Mononuclear cell (primary cell): Measurements from ENCODE around the gene IRX5. TPM values are rescaled to one million over a fixed set of nuclear protein-coding genes. Genes with fewer than 3 reads are reported as not detected.

Experiments used
- H3K27me3 ChIP-seq: 2 replicates; pipeline ENCODE4 v1.6.0; 2011; ENCODE audit warnings: low read length, control low read depth; ENCODE audit not compliant: insufficient read depth
- H3K4me1 ChIP-seq: 2 replicates; pipeline ENCODE4 v1.5.1; 2011; ENCODE audit warnings: mild to moderate bottlenecking, low read length, control low read depth; ENCODE audit not compliant: insufficient read depth
- H3K4me3 ChIP-seq: 2 replicates; pipeline ENCODE4 v1.5.1; 2011; ENCODE audit warnings: mild to moderate bottlenecking, low read length, moderate library complexity
- H3K9me3 ChIP-seq: 2 replicates; pipeline ENCODE4 v1.5.1; 2011; ENCODE audit warnings: low read depth, mild to moderate bottlenecking, control low read depth, low read length
- total RNA-seq: library from RNA; depleted of rRNA; stranded (reverse); fragments of >200 nt; gene quantifications from one replicate; pipeline ENCODE4 v1.2.3, GENCODE V29; 2012

Gene IRX5
- total RNA-seq, 1 donor, result 0.21 TPM

DNA sequence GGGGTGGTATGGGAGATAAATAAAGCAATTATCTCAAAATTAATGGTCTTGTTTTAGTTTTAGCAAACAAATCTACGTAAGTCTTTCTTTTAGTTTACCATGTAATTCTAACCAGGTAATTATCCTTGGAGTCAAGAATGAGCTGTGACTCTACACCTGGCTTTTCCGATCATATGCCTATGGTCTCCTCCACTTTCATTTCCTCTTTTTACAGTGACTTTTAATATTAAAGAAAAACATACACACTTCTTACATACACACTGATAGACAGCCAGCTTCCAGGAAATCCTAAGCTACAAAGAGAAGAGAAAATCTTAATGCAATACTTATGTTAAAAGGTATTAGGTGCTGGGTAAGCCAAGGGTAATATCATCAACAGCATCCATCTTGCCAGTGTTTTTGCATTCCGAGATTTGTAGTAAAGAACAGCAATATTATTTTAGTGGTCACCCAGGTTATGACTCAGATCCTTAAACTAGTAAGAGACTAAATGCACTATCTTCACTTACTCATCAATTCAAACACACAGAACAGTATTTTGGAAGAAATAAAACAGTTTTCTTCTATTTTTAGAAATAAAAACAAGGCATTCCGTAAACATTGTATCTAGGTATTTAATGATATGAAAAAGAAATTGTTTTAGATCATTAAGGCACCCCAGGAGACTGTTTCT, 4.4 kb upstream of the IRX5 start:
- Histone ChIP-seq H3K27me3 (peaks cover 68% of the 10 kb centered on the region), H3K4me1 (peaks cover 21% of the 10 kb centered on the region), H3K9me3 (no peaks in the 10 kb centered on the region), H3K4me3 (no peak overlapping the region)

DNA sequence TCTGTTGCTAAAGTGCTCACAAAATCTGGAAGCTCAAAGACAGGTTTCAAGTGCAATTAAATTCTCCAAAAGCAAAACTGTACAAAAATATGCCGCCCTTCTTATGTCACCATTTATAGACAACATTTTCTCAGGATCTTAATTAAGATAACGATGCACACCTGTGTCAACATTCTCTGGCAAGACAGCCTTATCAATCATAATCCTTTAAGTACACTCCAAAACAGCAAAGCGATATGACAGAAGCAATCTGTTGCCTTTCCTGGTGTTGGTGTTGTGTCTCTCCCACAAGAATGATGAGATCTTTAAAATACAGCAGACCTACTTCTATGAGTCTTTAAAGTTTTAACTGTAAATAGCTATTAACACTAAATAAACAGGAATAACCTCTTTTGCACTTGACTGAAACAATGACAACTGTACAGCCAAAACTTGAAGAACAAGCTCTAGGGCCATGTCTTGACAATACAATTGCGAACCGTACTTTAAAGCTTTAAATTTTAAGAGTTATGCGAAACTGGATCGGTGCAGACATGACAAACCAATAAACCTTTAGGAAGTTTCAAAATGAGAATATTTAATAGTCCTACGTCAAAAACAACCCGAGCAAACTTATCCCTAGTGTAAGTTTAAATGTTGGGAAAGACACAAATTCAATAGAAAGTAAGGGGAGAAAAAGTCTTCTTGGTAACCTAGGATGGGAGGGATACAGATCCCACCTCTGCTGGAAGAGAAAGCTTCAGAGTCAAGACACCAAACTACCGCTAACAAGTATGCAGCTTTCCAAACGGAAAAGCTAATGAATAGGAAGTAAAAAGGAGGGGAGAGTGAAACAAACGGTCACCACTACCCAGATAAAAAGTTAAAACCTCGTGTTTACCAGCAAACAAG, 3.3 kb upstream of the IRX5 start:
- H3K9me3 ChIP-seq, result no peaks in the 10 kb centered on the region
- peaks cover 70% of the 10 kb centered on the region for H3K27me3 ChIP-seq
- no peak overlapping the region for H3K4me3 ChIP-seq
- peaks cover 30% of the 10 kb centered on the region for H3K4me1 ChIP-seq

DNA sequence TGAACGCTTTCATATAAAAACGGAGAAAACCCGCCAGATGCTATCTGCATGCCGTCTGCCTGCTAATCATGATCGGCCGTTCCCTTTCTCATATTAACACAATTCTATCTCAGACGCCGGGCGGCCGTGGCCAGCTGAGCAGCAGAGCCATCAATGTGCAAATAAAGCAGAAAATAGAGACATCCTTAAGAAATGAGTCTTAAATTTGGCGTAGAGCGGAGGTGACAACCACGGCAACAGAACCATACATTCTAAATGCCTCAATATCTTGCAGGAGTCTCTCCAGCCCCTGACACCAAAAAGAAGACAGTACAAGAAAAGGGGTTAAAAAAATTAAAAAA, 2.7 kb upstream of the IRX5 start:
- H3K27me3 ChIP-seq, result peaks cover 71% of the 10 kb centered on the region
- peaks cover 30% of the 10 kb centered on the region for H3K4me1 ChIP-seq
- H3K4me3 ChIP-seq, result no peak overlapping the region
- no peaks in the 10 kb centered on the region for H3K9me3 ChIP-seq

DNA sequence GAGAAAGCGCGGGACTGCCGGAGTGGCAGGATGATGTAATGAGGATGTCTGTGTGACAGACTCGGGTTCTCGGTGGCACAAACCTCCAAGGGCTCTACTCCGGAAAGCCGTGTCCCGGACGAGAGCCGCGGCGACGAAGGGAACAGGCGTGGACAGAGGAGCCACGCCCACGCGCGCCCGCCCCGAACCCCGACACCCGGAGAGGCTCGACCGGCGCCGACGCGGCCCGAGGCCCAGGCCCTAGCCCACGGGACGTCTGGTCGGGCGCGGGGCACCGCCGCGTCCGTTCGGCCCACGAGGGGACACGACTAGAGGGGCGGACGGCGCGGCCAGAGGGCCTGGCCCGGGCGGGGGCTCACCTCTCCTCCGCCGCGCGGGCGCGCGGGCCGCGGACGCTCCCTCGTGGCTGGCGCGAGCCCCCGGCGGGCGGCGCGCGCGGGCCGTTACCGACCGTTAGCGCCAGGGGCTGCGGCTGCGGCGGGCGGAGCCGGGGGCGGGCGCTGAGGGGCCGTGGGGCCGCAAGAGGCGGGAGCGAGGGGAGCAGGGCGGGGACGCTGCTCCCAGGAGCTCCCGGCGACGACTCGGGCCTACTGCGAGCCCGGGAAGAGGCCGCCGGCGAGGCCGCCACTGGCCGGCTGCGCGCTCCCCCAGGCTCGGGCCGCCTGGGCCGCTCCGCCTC, 2.1 kb upstream of the IRX5 start:
- peaks cover 69% of the 10 kb centered on the region for H3K27me3 ChIP-seq
- H3K9me3 ChIP-seq, result no peaks in the 10 kb centered on the region
- peaks cover 30% of the 10 kb centered on the region for H3K4me1 ChIP-seq
- peak overlapping the region; percentile 39 for H3K4me3 ChIP-seq

DNA sequence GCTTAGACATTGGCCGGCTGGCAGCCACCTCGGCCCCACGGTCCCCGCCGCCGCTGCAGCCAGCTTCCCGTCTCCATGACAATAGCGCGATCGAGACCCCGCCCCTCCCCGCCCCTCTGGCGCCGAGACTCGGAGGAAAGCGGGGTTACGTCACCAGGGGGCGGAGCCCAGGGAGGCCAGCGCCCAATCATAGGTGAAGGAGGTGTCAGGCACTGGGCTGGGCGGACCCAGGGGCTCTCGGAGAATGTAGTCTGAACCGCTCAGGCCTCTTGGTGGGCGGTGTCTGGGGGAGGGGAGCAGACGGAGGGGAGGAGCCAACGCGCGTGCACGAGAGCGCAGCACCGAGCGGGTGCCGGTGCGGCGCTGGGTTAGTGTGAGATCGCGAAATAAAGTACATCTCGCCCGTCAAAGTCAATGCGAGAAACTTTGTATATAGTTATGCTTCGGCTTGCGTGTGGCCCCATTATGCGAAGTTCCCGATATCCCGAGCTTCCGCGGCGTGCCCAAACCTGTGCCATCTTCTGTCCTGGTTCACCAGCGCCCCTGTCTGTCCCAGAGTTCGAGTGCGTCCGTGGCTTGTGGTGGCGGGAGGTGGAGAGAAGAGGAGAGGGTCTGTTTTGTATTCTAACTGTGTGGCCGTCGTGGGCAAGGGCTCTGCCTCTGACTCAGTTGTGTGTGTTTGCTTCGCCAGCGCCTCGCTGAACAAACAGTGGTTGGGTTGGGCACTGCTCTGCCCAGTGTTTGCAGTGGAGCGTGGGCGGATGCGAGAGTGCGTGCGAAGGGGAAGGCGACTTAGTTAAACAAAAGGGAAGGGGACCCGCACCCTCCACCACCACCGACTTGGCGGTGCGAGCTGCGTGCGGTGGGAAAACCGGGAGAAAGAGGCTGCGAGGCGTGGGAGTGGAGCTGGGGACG, 1.3 kb upstream of the IRX5 start:
- Histone ChIP-seq H3K4me1 (peaks cover 30% of the 10 kb centered on the region), H3K4me3 (peak overlapping the region; percentile 39), H3K27me3 (peaks cover 74% of the 10 kb centered on the region), H3K9me3 (no peaks in the 10 kb centered on the region)

DNA sequence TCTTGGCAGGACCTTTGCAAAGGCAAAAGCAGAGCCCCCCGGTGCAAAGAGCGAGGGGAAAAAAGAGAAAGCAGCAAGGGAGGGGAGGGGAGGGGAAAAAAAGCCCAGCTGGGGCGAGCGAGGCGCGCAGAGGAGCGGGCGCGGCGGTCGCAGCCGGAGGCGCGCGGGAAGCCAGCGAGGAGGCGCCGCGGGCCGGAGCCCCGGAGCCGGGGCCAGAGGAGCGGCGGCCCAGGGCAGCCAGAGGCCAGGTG, 129 bp downstream of the IRX5 start:
- Histone ChIP-seq H3K4me3 (peak overlapping the region; percentile 34), H3K4me1 (peaks cover 30% of the 10 kb centered on the region), H3K27me3 (peaks cover 75% of the 10 kb centered on the region), H3K9me3 (no peaks in the 10 kb centered on the region)

DNA sequence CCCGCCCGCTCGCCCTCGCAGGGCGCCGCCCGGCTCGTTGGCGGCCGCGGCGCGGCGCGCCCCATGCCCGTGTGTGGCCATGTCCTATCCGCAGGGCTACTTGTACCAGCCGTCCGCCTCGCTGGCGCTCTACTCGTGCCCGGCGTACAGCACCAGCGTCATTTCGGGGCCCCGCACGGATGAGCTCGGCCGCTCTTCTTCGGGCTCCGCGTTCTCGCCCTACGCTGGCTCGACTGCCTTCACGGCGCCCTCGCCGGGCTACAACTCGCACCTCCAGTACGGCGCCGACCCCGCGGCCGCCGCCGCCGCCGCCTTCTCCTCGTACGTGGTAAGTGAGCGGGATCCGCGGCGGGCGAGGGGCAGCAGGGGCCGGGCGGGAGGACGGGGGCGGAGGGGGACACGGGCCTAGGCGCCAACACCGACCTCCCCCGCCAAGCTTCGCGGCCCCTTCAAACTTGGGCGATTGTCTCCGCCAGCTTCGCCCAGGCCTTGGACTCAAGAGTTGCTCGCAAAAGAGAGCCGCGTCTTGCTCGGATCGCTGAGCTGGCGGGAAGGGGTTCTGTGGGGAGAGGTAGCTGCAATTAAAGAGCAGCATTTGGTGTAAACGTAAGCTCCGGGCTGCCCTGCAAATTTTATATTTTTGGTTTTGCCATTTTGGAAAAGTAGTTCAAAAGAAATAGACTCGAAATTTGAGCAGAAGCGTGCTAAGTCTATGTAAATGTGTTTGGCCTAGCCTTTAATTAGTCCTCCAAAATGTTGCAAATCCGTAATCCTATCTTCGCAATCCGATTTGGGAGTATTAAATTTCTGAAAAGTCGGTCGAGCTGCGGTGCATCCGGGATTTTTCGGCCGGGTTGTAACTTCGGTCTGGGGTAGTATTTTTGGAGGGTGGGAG, 702 bp downstream of the IRX5 start:
- H3K4me3 ChIP-seq, result peak overlapping the region; percentile 34
- H3K27me3 ChIP-seq, result peaks cover 75% of the 10 kb centered on the region
- H3K9me3 ChIP-seq, result no peaks in the 10 kb centered on the region
- peaks cover 30% of the 10 kb centered on the region for H3K4me1 ChIP-seq

DNA sequence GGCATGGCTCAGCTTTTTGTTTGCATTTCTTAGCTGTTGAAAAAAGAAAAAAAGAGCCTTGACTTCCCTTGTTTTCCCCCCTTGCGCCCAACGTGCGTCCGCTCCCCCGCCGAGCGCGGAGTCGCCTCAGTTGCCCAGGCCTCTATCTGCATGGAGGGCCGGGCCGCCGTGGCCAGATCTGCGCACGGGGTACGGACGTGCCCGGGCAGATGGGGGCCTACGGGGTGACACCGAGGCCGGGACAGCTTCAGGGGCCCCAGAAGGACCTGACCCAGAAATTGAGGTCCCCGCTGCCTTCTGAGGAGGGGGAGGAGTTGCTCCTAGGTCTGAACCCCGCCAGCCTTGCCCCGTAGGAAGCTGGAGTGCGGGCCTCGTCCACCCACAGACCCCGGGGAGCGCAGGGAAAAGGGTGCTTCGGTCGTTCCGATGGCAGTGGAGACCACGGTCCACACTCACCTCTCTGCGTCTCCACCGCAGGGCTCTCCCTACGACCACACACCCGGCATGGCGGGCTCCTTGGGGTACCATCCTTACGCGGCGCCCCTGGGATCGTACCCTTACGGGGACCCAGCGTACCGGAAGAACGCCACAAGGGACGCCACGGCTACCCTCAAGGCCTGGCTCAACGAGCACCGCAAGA, 1.5 kb downstream of the IRX5 start:
- Histone ChIP-seq H3K27me3 (peaks cover 75% of the 10 kb centered on the region), H3K4me1 (peaks cover 33% of the 10 kb centered on the region), H3K4me3 (no peak overlapping the region), H3K9me3 (no peaks in the 10 kb centered on the region)

DNA sequence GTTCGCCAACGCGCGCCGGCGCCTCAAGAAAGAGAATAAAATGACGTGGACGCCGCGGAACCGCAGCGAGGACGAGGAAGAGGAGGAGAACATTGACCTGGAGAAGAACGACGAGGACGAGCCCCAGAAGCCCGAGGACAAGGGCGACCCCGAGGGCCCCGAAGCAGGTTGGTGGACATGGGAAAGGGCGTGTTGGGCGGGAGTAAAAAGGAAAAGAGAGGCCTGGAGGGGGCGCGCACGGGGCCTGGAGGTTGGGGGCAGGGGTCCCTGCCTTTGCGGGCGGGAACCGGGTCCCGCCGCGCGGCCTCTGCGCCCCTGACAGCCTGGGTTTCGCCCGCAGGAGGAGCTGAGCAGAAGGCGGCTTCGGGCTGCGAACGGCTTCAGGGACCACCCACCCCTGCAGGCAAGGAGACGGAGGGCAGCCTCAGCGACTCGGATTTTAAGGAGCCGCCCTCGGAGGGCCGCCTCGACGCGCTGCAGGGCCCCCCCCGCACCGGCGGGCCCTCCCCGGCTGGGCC, 2.1 kb downstream of the IRX5 start:
- Histone ChIP-seq H3K27me3 (peaks cover 75% of the 10 kb centered on the region), H3K4me1 (peaks cover 36% of the 10 kb centered on the region), H3K9me3 (no peaks in the 10 kb centered on the region), H3K4me3 (no peak overlapping the region)

DNA sequence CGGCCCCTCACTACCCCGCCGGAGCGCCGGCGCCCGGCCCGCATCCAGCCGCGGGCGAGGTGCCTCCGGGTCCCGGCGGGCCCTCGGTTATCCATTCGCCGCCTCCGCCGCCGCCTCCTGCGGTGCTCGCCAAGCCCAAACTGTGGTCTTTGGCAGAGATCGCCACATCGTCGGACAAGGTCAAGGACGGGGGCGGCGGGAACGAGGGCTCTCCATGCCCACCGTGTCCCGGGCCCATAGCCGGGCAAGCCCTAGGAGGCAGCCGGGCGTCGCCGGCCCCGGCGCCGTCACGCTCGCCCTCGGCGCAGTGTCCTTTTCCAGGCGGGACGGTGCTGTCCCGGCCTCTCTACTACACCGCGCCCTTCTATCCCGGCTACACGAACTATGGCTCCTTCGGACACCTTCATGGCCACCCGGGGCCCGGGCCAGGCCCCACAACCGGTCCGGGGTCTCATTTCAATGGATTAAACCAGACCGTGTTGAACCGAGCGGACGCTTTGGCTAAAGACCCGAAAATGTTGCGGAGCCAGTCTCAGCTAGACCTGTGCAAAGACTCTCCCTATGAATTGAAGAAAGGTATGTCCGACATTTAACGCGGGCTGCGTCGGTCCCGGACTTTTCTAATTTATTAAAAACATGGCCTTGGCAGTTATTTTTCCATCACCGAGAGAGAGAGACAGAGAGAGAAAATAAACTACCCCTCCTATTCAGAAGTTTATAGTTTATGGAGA, 2.8 kb downstream of the IRX5 start:
- H3K27me3 ChIP-seq, result peaks cover 78% of the 10 kb centered on the region
- H3K9me3 ChIP-seq, result no peaks in the 10 kb centered on the region
- H3K4me1 ChIP-seq, result peaks cover 39% of the 10 kb centered on the region
- no peak overlapping the region for H3K4me3 ChIP-seq

DNA sequence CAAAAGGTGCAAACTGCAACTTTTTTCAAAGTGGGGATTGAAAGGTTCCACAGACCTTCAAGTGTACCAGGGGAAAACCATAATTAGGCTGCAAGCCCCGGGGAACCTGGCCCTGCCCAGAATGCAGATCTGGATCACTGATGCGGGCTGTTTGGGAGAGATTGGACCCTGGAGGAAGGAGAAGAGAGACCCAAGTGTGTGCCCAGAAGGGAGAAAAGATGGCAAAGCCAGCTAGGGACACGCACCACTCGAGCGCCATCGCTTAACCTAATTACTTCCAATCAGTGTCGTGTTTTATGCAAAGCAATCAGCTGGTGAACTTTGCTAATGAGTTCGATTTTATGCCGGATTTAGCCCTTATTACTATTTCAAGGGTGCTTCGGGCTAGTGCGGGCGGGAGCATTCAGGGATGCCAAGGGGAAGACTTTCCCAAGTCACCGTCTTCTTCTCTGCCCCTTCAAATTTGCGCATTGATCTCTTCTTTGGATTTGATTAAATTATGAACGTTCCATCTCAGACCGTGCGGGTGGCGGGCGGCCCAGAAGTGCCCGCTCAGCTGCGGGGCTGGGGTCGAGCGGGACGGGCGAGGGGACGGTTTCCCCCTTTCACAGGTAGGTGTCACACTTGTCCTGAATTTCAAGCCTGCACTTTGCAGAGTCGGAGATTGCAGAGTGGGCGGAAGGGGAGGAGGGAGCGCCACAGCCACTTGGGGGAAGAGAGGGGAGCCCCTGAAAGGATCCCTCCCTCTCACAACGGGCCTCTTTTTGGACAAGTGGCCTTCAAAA, 4.0 kb downstream of the IRX5 start:
- Histone ChIP-seq H3K9me3 (no peaks in the 10 kb centered on the region), H3K4me1 (peaks cover 37% of the 10 kb centered on the region), H3K27me3 (peaks cover 88% of the 10 kb centered on the region), H3K4me3 (no peak overlapping the region)

DNA sequence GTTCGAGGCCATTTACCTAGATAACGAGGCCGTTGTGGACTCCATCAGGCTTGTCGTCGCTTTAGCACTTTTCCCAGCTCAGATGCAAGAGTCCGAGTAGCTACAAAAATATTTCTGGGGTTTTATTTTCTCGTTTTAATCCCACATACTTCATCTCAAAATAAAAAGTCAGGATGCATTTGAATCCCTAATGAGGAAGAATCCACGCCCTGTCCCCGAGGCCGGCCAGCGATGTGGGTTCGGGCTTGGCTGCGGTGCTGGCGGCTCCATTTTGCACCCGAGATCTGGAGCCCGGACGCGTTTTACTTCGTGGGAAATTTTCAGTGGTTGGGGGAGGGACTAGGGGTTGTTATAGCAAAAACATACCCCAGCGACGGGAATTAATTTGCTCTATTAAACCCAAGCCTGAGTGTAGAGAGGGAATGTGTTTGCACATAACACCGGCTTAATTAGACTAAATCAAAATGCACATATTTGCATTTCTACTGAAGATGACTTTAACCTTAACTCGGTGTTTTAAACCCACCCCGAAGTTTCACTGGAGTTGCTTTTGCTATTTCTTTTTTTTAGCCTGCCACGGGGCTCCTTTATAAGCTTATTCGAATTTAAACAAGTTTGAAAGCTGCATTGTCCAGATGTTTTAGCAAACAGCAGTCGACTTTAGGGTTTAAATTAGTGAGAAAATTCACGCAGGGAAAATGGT, 4.8 kb downstream of the IRX5 start:
- H3K4me1 ChIP-seq, result peaks cover 30% of the 10 kb centered on the region
- H3K4me3 ChIP-seq, result no peak overlapping the region
- no peaks in the 10 kb centered on the region for H3K9me3 ChIP-seq
- H3K27me3 ChIP-seq, result peaks cover 89% of the 10 kb centered on the region
